ENCODE measurements around the gene MYO1B.

The MYO1B gene

GRCh38 chr2:191226196-191226595 lies 19.0 kb upstream of the MYO1B start:
- no peak for DNase-seq (ENCODE audit: low read depth, low spot score)

GRCh38 chr2:191228333-191228732 lies 16.9 kb upstream of the MYO1B start:
- DNase-seq (ENCODE audit: low read depth, low spot score): no peak

GRCh38 chr2:191228861-191229260 lies 16.3 kb upstream of the MYO1B start:
- peak; percentile 28 for DNase-seq (ENCODE audit: low read depth, low spot score)

GRCh38 chr2:191230174-191230573 lies 15.0 kb upstream of the MYO1B start:
- peak; percentile 85 for DNase-seq (ENCODE audit: low read depth, low spot score)

GRCh38 chr2:191231995-191232394 lies 13.2 kb upstream of the MYO1B start:
- no peak for DNase-seq (ENCODE audit: low read depth, low spot score)

- no peak for DNase-seq (ENCODE audit: low read depth, low spot score)
These were observed 11.7 kb upstream of the MYO1B start for GRCh38 chr2:191233533-191233932.

GRCh38 chr2:191234376-191234775 lies 10.8 kb upstream of the MYO1B start:
- DNase-seq (ENCODE audit: low read depth, low spot score): no peak

- DNase-seq (ENCODE audit: low read depth, low spot score): no peak
These were observed 4.3 kb upstream of the MYO1B start for GRCh38 chr2:191240871-191241270.

GRCh38 chr2:191241418-191241817 lies 3.8 kb upstream of the MYO1B start:
- no peak for DNase-seq (ENCODE audit: low read depth, low spot score)

GRCh38 chr2:191243154-191243553 lies 2.0 kb upstream of the MYO1B start:
- DNase-seq (ENCODE audit: low read depth, low spot score): no peak

- DNase-seq (ENCODE audit: low read depth, low spot score): no peak
These were observed 854 bp upstream of the MYO1B start for GRCh38 chr2:191244350-191244749.

GRCh38 chr2:191245869-191246531 lies 796 bp downstream of the MYO1B start:
- DNase-seq (ENCODE audit: low read depth, low spot score): peak; percentile 86

GRCh38 chr2:191246820-191247380 lies 1.7 kb downstream of the MYO1B start:
- peak; percentile 44 for DNase-seq (ENCODE audit: low read depth, low spot score)

- peak; percentile 91 for DNase-seq (ENCODE audit: low read depth, low spot score)
These were observed 2.3 kb downstream of the MYO1B start for GRCh38 chr2:191247381-191248057.

- no peak for DNase-seq (ENCODE audit: low read depth, low spot score)
These were observed 4.1 kb downstream of the MYO1B start for GRCh38 chr2:191249156-191249813.

GRCh38 chr2:191250400-191250799 lies 5.2 kb downstream of the MYO1B start:
- no peak for DNase-seq (ENCODE audit: low read depth, low spot score)

- no peak for DNase-seq (ENCODE audit: low read depth, low spot score)
These were observed 5.8 kb downstream of the MYO1B start for GRCh38 chr2:191250986-191251385.

GRCh38 chr2:191252699-191253098 lies 7.5 kb downstream of the MYO1B start:
- DNase-seq (ENCODE audit: low read depth, low spot score): no peak

GRCh38 chr2:191253476-191253875 lies 8.3 kb downstream of the MYO1B start:
- no peak for DNase-seq (ENCODE audit: low read depth, low spot score)

- DNase-seq (ENCODE audit: low read depth, low spot score): no peak
These were observed 10.1 kb downstream of the MYO1B start for GRCh38 chr2:191255271-191255670.

- DNase-seq (ENCODE audit: low read depth, low spot score): no peak
These were observed 10.6 kb downstream of the MYO1B start for GRCh38 chr2:191255756-191256312.

GRCh38 chr2:191257934-191258333 lies 12.7 kb downstream of the MYO1B start:
- DNase-seq (ENCODE audit: low read depth, low spot score): no peak
